ENCODE results near the gene OR11G2. TPM values are rescaled to one million over a fixed set of nuclear protein-coding genes. Genes with fewer than 3 reads are reported as not detected.
"Not testable (repeated sequence)": the region's sequence is repeated elsewhere in the genome, so short reads cannot be mapped to it uniquely, and the experiment has no call there.

Gene OR11G2
- total RNA-seq, 1 donor from 2014 or later: not detected

DNA sequence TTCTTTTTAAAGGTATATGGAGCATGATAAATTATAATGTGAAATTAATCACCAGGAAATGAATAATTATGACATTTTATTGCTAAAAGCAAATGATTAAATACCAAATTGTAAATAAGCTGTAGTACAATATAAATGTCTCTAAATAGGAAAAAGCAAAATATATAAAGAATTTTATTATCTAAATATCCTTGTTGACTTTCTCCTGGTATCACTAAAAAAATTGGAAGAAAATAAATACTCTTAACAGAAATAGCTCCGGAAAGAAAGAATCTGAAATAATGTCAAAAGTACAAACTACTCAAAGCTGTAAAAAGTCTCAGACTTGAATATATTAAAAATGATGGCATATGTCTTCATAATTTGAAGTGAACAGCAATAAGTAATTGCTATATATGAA lies 38.0 kb downstream of the OR11G2 start, which contains the start of gene OR11H7:
OR11H7 (plus strand) TSS at position 301 of the 400 bp plus-strand sequence.
- Histone ChIP-seq H3K27ac (no peak within 1 kb of the TSS), H3K9me3 (no peaks in the 10 kb centered on the region), H3K36me3 (no peaks in the 10 kb centered on the region), H3K4me3 (no peak within 1 kb of the TSS), H3K27me3 (no peaks in the 10 kb centered on the region), H3K4me1 (no peaks in the 10 kb centered on the region)
- intact Hi-C loops (cut with DNase I): no loop called here
- ATAC-seq: no peak
- TF ChIP-seq, protein P1, sequence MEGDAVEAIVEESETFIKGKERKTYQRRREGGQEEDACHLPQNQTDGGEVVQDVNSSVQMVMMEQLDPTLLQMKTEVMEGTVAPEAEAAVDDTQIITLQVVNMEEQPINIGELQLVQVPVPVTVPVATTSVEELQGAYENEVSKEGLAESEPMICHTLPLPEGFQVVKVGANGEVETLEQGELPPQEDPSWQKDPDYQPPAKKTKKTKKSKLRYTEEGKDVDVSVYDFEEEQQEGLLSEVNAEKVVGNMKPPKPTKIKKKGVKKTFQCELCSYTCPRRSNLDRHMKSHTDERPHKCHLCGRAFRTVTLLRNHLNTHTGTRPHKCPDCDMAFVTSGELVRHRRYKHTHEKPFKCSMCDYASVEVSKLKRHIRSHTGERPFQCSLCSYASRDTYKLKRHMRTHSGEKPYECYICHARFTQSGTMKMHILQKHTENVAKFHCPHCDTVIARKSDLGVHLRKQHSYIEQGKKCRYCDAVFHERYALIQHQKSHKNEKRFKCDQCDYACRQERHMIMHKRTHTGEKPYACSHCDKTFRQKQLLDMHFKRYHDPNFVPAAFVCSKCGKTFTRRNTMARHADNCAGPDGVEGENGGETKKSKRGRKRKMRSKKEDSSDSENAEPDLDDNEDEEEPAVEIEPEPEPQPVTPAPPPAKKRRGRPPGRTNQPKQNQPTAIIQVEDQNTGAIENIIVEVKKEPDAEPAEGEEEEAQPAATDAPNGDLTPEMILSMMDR (IDR thresholded peaks at IDR 0.05): no peak
- no peak for DNase-seq

DNA sequence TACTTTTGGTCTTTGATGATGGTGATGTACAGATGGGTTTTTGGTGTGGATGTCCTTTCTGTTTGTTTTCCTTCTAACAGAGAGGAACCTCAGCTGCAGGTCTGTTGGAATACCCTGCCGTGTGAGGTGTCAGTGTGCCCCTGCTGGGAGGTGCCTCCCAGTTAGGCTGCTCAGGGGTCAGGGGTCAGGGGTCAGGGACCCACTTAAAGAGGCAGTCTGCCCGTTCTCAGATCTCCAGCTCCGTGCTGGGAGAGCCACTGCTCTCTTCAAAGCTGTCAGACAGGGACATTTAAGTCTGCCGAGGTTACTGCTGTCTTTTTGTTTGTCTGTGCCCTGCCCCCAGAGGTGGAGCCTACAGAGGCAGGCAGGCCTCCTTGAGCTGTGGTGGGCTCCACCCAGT lies 44.7 kb downstream of the OR11G2 start:
- H3K9me3 ChIP-seq; intact Hi-C loops (cut with DNase I): not testable (repeated sequence)

DNA sequence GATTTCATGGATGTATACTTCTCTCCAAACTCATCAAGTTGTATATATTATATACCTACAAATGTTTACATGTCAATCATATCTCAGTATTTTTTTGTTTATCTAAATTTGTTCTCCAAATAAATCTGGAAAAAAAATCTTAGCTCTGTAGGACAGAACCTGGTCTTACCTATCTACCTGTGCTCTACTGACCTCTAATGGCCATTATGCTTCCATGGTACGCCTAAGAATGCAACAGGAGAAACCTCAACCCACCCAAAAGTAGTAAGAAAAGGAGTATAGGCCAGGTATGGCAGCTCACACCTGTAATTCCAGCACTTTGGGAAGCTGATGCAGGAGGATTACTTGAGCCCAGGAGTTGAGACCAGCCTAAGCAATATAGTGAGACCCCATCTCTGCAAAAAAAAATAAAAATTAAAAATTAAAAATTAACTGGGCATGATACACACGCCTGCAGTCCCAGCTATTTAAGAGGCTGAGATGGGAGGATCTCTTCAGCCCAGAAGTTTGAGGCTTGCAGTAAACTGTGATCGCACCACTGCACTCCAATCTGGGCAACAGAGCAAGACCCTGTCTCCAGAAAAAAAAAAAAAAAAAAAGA lies 57.0 kb downstream of the OR11G2 start:
- DNase-seq (no peak), ATAC-seq (peak; percentile 36)
- TF ChIP-seq, protein P1 (IDR thresholded peaks at IDR 0.05): peak; percentile 16
- intact Hi-C loops (cut with DNase I): no loop called here
- no peaks in the 10 kb centered on the region for H3K36me3 ChIP-seq
- H3K27me3 ChIP-seq: no peaks in the 10 kb centered on the region
- H3K27ac ChIP-seq: no peak overlapping the region
- H3K4me1 ChIP-seq: no peaks in the 10 kb centered on the region
- no peaks in the 10 kb centered on the region for H3K9me3 ChIP-seq
- H3K4me3 ChIP-seq: no peak overlapping the region

More for the DNA sequence above, 44.7 kb downstream of the OR11G2 start:
- not testable (repeated sequence) for H3K36me3 ChIP-seq, H3K27ac ChIP-seq, H3K27me3 ChIP-seq, DNase-seq, ATAC-seq, H3K4me1 ChIP-seq, H3K4me3 ChIP-seq

Other genes starting within 250 kb of the OR11G2 start
- not detected for gene OR4K15, start 215.3 kb upstream of the OR11G2 start, total RNA-seq
- not detected for gene OR4Q2, start 188.7 kb upstream of the OR11G2 start, total RNA-seq
- not detected for gene OR4K14, start 171.6 kb upstream of the OR11G2 start, total RNA-seq
- not detected for gene OR4K13, start 154.9 kb upstream of the OR11G2 start, total RNA-seq
- not detected for gene OR4L1, start 130.9 kb upstream of the OR11G2 start, total RNA-seq
- gene OR4K17, start 80.2 kb upstream of the OR11G2 start, total RNA-seq: not detected
- not detected for gene OR4N5, start 52.1 kb upstream of the OR11G2 start, total RNA-seq
- gene OR11H6, start 32.8 kb downstream of the OR11G2 start, total RNA-seq: not detected
- gene OR11H7, start 38.1 kb downstream of the OR11G2 start, total RNA-seq: not detected
- gene OR11H4, start 48.4 kb downstream of the OR11G2 start, total RNA-seq: not detected
- gene TTC5, start 115.1 kb downstream of the OR11G2 start, total RNA-seq: 15.6 TPM
- 37.9 TPM for gene CCNB1IP1, start 142.4 kb downstream of the OR11G2 start, total RNA-seq
- gene PARP2, start 152.7 kb downstream of the OR11G2 start, total RNA-seq: 15.6 TPM
- gene TEP1, start 222.6 kb downstream of the OR11G2 start, total RNA-seq: 48.9 TPM
- 0.29 TPM for gene KLHL33, start 245.3 kb downstream of the OR11G2 start, total RNA-seq